Left colon (tissue), 2 donors: ENCODE measurements around the gene PPP1CA. TPM values are rescaled to one million over a fixed set of nuclear protein-coding genes. Genes with fewer than 3 reads are reported as not detected.
A peak's percentile ranks its signal among the peaks of the same experiment; 100 is the strongest.

Source experiments
- ATAC-seq: fragments of 200-7000 bp; cut with Tn5 transposase; one replicate; pipeline ENCODE4 v1.9.1; 2020; ENCODE audit warnings: mild to moderate bottlenecking, moderate library complexity
- DNase-seq, 2 donors: peaks; one replicate each; pipeline ENCODE4 v3.0.0-alpha.2; 2020
- intact Hi-C, 2 donors: fragments of 100-400 bp; cut with DNase I in 1 of 2; cut with micrococcal nuclease in 1 of 2; formaldehyde crosslinking; loops; one replicate each; pipeline versions ENCODE4 v1.11.2 to v1.14.0; 2022; cut with DNase I, micrococcal nuclease
- total RNA-seq, 2 donors: library from RNA; stranded (reverse); fragmentation: NEBNext Ultra II Directional; extraction: Animal tissue kit (Norgen Biotek cat#: 25700); gene quantifications; one replicate each; pipeline ENCODE4 v1.2.1, GENCODE V29; 2021
- donor health status: DM: no; HTN: no; CAD: no.
- donor health status: DM: yes; HTN: yes; CAD: no.

Gene PPP1CA
- total RNA-seq, 2 donors from 2014 or later, result 214 to 243 TPM

DNA sequence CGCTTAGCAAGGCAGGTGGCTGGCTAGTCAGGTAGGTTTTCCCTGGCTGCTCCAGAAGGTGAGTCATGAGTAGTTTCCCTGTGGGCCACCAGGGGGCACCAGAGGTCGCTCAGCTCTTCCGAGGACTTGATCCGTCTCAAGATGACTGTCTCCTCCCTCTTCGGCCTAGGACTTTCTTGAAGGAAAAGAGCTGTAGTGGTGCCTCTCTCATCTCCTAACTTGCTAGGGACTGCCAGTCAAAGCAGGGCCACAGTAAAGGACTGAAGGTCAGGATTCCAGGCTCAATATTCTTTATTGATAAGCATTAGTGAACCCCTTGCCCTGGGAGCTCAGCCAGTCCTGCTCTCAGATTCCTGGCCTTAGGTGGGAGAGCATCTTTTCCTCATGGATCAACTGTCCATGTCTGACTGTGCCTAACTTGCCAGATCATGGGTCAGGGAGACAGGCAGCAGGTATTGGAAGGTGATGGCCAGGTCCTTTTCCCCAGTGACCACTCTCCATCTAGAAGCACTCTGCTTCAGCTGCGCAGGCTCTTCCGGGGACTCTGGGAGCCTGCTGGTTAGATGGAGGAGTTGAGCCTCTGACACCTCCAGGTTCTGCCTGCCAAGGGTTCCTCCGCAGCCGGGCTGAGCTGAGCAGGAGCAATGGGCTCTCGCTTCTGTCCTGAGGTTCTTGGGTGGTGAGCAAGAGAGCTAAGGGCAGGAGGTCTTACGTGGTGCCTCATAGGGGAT, 50.2 kb downstream of the PPP1CA start:
- DNase-seq, result peak; percentile 57 to 72
- intact Hi-C loops, result no loop called here
- peak; percentile 17 for ATAC-seq

GRCh38 chr11:67349928-67350465, 51.7 kb downstream of the PPP1CA start:
- DNase-seq (no peak), ATAC-seq (no peak)
- intact Hi-C loops, result loop anchor here in 1 of 2 donors (5.0 kb wide), 1 partner anchor 32 kb away; no protein-coding TSS in a partner anchor

DNA sequence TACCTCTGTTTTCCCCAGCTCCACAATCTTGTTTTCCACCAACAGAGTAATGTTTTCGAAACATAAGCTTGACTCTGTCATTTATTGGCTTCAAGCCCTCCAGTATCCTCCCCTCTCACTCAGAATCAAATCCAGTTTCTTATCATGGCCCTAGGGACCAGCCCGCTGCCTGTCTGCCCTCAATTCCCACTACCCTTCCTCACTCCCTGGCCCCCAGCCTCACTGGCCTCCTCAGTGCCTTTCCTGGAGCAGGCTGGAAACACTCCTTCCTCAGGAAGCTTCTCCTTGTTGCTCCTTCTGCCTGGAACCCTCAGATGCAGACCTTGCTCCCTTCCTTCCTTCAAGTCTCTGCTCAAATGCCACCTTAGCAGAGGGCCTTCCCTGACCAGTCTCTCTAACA, 52.2 kb downstream of the PPP1CA start:
- intact Hi-C loops, result loop anchor here in 1 of 2 donors (5.0 kb wide), 1 partner anchor 33 kb away; no protein-coding TSS in a partner anchor
- DNase-seq, result no peak
- ATAC-seq, result no peak

GRCh38 chr11:67349036-67349435, 52.6 kb downstream of the PPP1CA start:
- DNase-seq, result no peak
- intact Hi-C loops, result loop anchor here in 1 of 2 donors (5.0 kb wide), 1 partner anchor 33 kb away; no protein-coding TSS in a partner anchor
- ATAC-seq, result no peak

Other genes starting within 250 kb of the PPP1CA start
- 100 to 1,000 TPM in 1 of 2 donors, 10 to 100 TPM in 1; 95.8 to 119 TPM for gene GRK2, start 135.4 kb downstream of the PPP1CA start, total RNA-seq
- 10 to 100 TPM; 26.9 to 29.6 TPM for gene ANKRD13D, start 112.6 kb downstream of the PPP1CA start, total RNA-seq
- gene SSH3, start 98.3 kb downstream of the PPP1CA start, total RNA-seq, result 10 to 100 TPM; 74.9 to 79.3 TPM
- 100 to 1,000 TPM; 237 to 262 TPM for gene POLD4, start 48.3 kb downstream of the PPP1CA start, total RNA-seq
- 1 to 10 TPM; 2.2 to 2.4 TPM for gene CLCF1, start 28.3 kb downstream of the PPP1CA start, total RNA-seq
- 10 to 100 TPM; 27.4 to 40.6 TPM for gene RAD9A, start 9.9 kb downstream of the PPP1CA start, total RNA-seq
- gene TBC1D10C, start 2.2 kb upstream of the PPP1CA start, total RNA-seq, result 1 to 10 TPM; 3.0 to 4.2 TPM
- 1 to 10 TPM in 1 of 2 donors, under 1 TPM in 1; 0.61 to 2.5 TPM for gene CARNS1, start 13.8 kb upstream of the PPP1CA start, total RNA-seq
- gene RPS6KB2, start 26.6 kb upstream of the PPP1CA start, total RNA-seq, result 10 to 100 TPM; 45.3 to 47.4 TPM
- gene PTPRCAP, start 35.8 kb upstream of the PPP1CA start, total RNA-seq, result 10 to 100 TPM in 1 of 2 donors, 1 to 10 TPM in 1; 7.1 to 11.2 TPM
- 100 to 1,000 TPM; 195 to 230 TPM for gene CORO1B, start 41.6 kb upstream of the PPP1CA start, total RNA-seq
- not detected for gene GPR152, start 50.9 kb upstream of the PPP1CA start, total RNA-seq
- 1 to 10 TPM; 1.1 to 2.0 TPM for gene CABP4, start 53.5 kb upstream of the PPP1CA start, total RNA-seq
- 10 to 100 TPM; 63.6 to 68.0 TPM for gene TMEM134, start 67.4 kb upstream of the PPP1CA start, total RNA-seq
- 10 to 100 TPM; 31.4 to 49.6 TPM for gene AIP, start 81.2 kb upstream of the PPP1CA start, total RNA-seq
- 100 to 1,000 TPM in 1 of 2 donors, 10 to 100 TPM in 1; 82.0 to 108 TPM for gene PITPNM1, start 103.5 kb upstream of the PPP1CA start, total RNA-seq
- 10 to 100 TPM; 79.5 to 86.2 TPM for gene CDK2AP2, start 106.3 kb upstream of the PPP1CA start, total RNA-seq
- not detected for gene CABP2, start 121.6 kb upstream of the PPP1CA start, total RNA-seq
- gene GSTP1, start 182.0 kb upstream of the PPP1CA start, total RNA-seq, result 100 to 1,000 TPM; 323 to 390 TPM
- gene NDUFV1, start 205.1 kb upstream of the PPP1CA start, total RNA-seq, result 100 to 1,000 TPM; 292 to 377 TPM
- 10 to 100 TPM; 28.8 to 49.8 TPM for gene NUDT8, start 228.1 kb upstream of the PPP1CA start, total RNA-seq
- 10 to 100 TPM; 12.9 to 27.1 TPM for gene TBX10, start 237.9 kb upstream of the PPP1CA start, total RNA-seq
- gene ACY3, start 248.9 kb upstream of the PPP1CA start, total RNA-seq, result 10 to 100 TPM; 13.1 to 17.7 TPM